ENCODE measurements around the gene AHCYL1. TPM values are rescaled to one million over a fixed set of nuclear protein-coding genes. Genes with fewer than 3 reads are reported as not detected.
A peak's percentile ranks its signal among the peaks of the same experiment; 100 is the strongest.

Gene AHCYL1
- total RNA-seq, 3 donors from 2014 or later (not counting 1 experiment from before 2014, with no cell fraction given), result 23.3 to 30.0 (median 29.1) TPM

DNA sequence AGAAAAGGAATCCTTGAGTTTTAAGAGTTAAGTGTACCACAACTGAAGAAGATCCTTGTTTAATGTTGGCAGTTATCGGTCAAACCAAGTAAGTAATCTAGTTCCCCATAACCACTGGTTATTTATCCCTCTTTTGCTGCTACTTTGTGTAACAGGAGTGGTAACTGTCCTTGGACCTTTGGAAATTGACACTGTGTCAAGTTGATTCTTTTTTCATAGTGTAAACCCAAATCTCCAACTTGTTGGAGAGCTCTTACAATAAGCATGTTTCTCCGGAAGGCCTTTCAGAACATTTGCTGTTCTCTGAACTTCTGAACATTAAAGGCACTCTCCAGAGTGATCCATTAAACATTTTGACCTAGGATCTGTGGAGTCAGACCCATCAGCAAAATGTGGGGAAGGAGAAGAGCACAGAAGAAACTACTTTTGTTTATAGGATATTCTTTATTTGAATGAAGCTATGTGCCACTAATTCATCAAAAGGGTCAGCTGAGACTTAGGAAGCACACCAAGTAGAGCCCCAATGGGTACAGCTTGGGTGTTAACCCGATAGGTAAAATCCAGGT, 3.9 kb downstream of the AHCYL1 start:
- H3K36me3 Mint-ChIP-seq, result no peaks in the 10 kb centered on the region
- Histone ChIP-seq H3K36me3 (ENCODE audit: control insufficient read depth, insufficient read depth, low read length) (peaks cover 3% of the 10 kb centered on the region), H3K4me1 (ENCODE audit: control insufficient read depth, insufficient read depth, low read length) (peaks cover 19% of the 10 kb centered on the region), H3K4me3 (ENCODE audit: low read length) (no peak overlapping the region), H3K27me3 (ENCODE audit: control insufficient read depth, insufficient read depth, low read length) (no peaks in the 10 kb centered on the region), H3K27ac (ENCODE audit: low read length) (no peak overlapping the region), H3K9me3 (ENCODE audit: control insufficient read depth, insufficient read depth, low read length) (no peaks in the 10 kb centered on the region)
- H3K9me3 Mint-ChIP-seq, result no peaks in the 10 kb centered on the region
- H3K27me3 Mint-ChIP-seq (ENCODE audit: low read depth in 2 of 2), result no peaks in the 10 kb centered on the region
- DNase-seq, result no peak
- 98% methylated on average over 3 of the region's 3 CpGs for WGBS (ENCODE audit: insufficient coverage)
- peaks cover 28 to 52% of the 10 kb centered on the region in 2 donors for H3K4me1 Mint-ChIP-seq
- H3K4me3 Mint-ChIP-seq, result no peak overlapping the region
- TF ChIP-seq, protein P1, sequence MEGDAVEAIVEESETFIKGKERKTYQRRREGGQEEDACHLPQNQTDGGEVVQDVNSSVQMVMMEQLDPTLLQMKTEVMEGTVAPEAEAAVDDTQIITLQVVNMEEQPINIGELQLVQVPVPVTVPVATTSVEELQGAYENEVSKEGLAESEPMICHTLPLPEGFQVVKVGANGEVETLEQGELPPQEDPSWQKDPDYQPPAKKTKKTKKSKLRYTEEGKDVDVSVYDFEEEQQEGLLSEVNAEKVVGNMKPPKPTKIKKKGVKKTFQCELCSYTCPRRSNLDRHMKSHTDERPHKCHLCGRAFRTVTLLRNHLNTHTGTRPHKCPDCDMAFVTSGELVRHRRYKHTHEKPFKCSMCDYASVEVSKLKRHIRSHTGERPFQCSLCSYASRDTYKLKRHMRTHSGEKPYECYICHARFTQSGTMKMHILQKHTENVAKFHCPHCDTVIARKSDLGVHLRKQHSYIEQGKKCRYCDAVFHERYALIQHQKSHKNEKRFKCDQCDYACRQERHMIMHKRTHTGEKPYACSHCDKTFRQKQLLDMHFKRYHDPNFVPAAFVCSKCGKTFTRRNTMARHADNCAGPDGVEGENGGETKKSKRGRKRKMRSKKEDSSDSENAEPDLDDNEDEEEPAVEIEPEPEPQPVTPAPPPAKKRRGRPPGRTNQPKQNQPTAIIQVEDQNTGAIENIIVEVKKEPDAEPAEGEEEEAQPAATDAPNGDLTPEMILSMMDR (IDR thresholded peaks at IDR 0.05), result no peak
- H3K27ac Mint-ChIP-seq, result no peak overlapping the region
- ATAC-seq, result no peak
- intact Hi-C loops (cut with micrococcal nuclease), result no loop called here

- peaks cover 12% of the 10 kb centered on the region for H3K4me1 ChIP-seq (ENCODE audit: control insufficient read depth, insufficient read depth, low read length)
- no peak overlapping the region for H3K4me3 ChIP-seq (ENCODE audit: low read length)
- ATAC-seq (no peak), DNase-seq (no peak)
- peaks cover 3% of the 10 kb centered on the region for H3K36me3 ChIP-seq (ENCODE audit: control insufficient read depth, insufficient read depth, low read length)
- no peaks in the 10 kb centered on the region for H3K27me3 ChIP-seq (ENCODE audit: control insufficient read depth, insufficient read depth, low read length)
- Mint-ChIP-seq H3K27ac (peak overlapping the region in 1 of 2 donors; percentile 35), H3K36me3 (no peaks in the 10 kb centered on the region), H3K4me1 (peaks cover 29 to 48% of the 10 kb centered on the region in 2 donors), H3K27me3 (ENCODE audit: low read depth in 2 of 2) (no peaks in the 10 kb centered on the region), H3K4me3 (no peak overlapping the region), H3K9me3 (no peaks in the 10 kb centered on the region)
- H3K27ac ChIP-seq (ENCODE audit: low read length), result no peak overlapping the region
- WGBS (ENCODE audit: insufficient coverage), result 80% methylated on average over 4 of the region's 9 CpGs
- TF ChIP-seq, protein P1 (IDR thresholded peaks at IDR 0.05), result no peak
- intact Hi-C loops (cut with micrococcal nuclease), result no loop called here
- no peaks in the 10 kb centered on the region for H3K9me3 ChIP-seq (ENCODE audit: control insufficient read depth, insufficient read depth, low read length)
Observed at GRCh38 chr1:109989506-109990301, 5.1 kb downstream of the AHCYL1 start.

GRCh38 chr1:109990302-109990653, 5.7 kb downstream of the AHCYL1 start:
- peaks cover 31 to 45% of the 10 kb centered on the region in 2 donors for H3K4me1 Mint-ChIP-seq
- Histone ChIP-seq H3K27me3 (ENCODE audit: control insufficient read depth, insufficient read depth, low read length) (no peaks in the 10 kb centered on the region), H3K4me1 (ENCODE audit: control insufficient read depth, insufficient read depth, low read length) (peaks cover 9% of the 10 kb centered on the region), H3K4me3 (ENCODE audit: low read length) (no peak overlapping the region), H3K36me3 (ENCODE audit: control insufficient read depth, insufficient read depth, low read length) (peaks cover 3% of the 10 kb centered on the region), H3K27ac (ENCODE audit: low read length) (no peak overlapping the region), H3K9me3 (ENCODE audit: control insufficient read depth, insufficient read depth, low read length) (no peaks in the 10 kb centered on the region)
- ATAC-seq, result no peak
- intact Hi-C loops (cut with micrococcal nuclease), result no loop called here
- H3K9me3 Mint-ChIP-seq, result no peaks in the 10 kb centered on the region
- TF ChIP-seq, protein P1 (IDR thresholded peaks at IDR 0.05), result no peak
- DNase-seq, result no peak
- H3K36me3 Mint-ChIP-seq, result no peaks in the 10 kb centered on the region
- H3K4me3 Mint-ChIP-seq, result no peak overlapping the region
- H3K27me3 Mint-ChIP-seq (ENCODE audit: low read depth in 2 of 2), result no peaks in the 10 kb centered on the region
- peak overlapping the region in 1 of 2 donors; percentile 35 for H3K27ac Mint-ChIP-seq
- WGBS (ENCODE audit: insufficient coverage), result 85% methylated on average over 2 of the region's 2 CpGs
